GM19467 (cell line): ENCODE results near the gene TRIM34.
"Not testable (repeated sequence)": the region's sequence is repeated elsewhere in the genome, so short reads cannot be mapped to it uniquely, and the experiment has no call there.

Experiments used
- ATAC-seq: cut with Tn5 transposase; IDR thresholded peaks from one replicate; pipeline ENCODE4 v1.9.1; 2021; ENCODE audit warnings: mild to moderate bottlenecking, moderate library complexity; ENCODE audit not compliant: unreplicated experiment

The TRIM34 gene

GRCh38 chr11:5620651-5621521, 3.9 kb upstream of the TRIM34 start:
- ATAC-seq, result no peak

- no peak for ATAC-seq
These were observed 3.2 kb upstream of the TRIM34 start for GRCh38 chr11:5621580-5621979.

- no peak for ATAC-seq
These were observed 2.0 kb upstream of the TRIM34 start for GRCh38 chr11:5622802-5623201.

GRCh38 chr11:5625281-5625680, 480 bp downstream of the TRIM34 start:
- ATAC-seq, result no peak

GRCh38 chr11:5626196-5626595, 1.4 kb downstream of the TRIM34 start:
- no peak for ATAC-seq

GRCh38 chr11:5631417-5631816, 6.6 kb downstream of the TRIM34 start:
- ATAC-seq, result peak; percentile 15

- peak; percentile 89 for ATAC-seq
These were observed 7.3 kb downstream of the TRIM34 start for GRCh38 chr11:5631969-5632635.

GRCh38 chr11:5639953-5640352, 15.2 kb downstream of the TRIM34 start:
- no peak for ATAC-seq

GRCh38 chr11:5643585-5643984, 18.8 kb downstream of the TRIM34 start:
- no peak for ATAC-seq

- ATAC-seq, result no peak
These were observed 21.3 kb downstream of the TRIM34 start for GRCh38 chr11:5646139-5646538.

- no peak for ATAC-seq
These were observed 30.7 kb downstream of the TRIM34 start for GRCh38 chr11:5655474-5655873.

GRCh38 chr11:5656956-5657355, 32.2 kb downstream of the TRIM34 start:
- not testable (repeated sequence) for ATAC-seq

GRCh38 chr11:5658318-5658717, 33.5 kb downstream of the TRIM34 start:
- ATAC-seq, result no peak

GRCh38 chr11:5663511-5663910, 38.7 kb downstream of the TRIM34 start:
- no peak for ATAC-seq

GRCh38 chr11:5665051-5665570, 40.3 kb downstream of the TRIM34 start:
- no peak for ATAC-seq

- no peak for ATAC-seq
These were observed 41.1 kb downstream of the TRIM34 start for GRCh38 chr11:5665746-5666401.

GRCh38 chr11:5666402-5666793, 41.6 kb downstream of the TRIM34 start:
- no peak for ATAC-seq

GRCh38 chr11:5671831-5672230, 47.0 kb downstream of the TRIM34 start:
- ATAC-seq, result no peak

- ATAC-seq, result no peak
These were observed 49.6 kb downstream of the TRIM34 start for GRCh38 chr11:5674391-5674790.

GRCh38 chr11:5679811-5680210, 55.0 kb downstream of the TRIM34 start:
- ATAC-seq, result no peak

- not testable (repeated sequence) for ATAC-seq
These were observed 58.2 kb downstream of the TRIM34 start for GRCh38 chr11:5682890-5683441.
